Measurements from ENCODE around the gene TIGAR.

Gene TIGAR

DNA sequence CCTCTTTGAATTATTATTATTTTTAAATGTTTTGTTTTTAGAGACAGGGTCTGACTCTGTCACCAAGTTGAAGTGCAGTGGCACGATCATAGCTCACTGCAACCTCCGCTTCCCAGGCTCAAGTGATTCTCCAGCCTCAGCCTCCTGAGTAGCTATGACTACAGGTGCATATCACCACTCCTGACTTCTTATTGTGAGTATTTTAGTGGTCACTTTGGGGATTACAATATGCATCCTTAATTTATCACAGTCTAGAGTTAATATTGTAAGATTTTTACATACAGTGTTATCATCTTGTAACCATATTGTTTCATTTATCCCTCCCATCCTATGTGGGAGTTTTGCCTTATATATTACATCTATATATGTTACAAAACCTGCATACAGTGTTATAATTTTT is 45.1 kb downstream of the TIGAR start:
- no peak overlapping the region for H3K4me3 ChIP-seq (ENCODE audit: low read depth, low read length)
- in situ Hi-C loops (cut with HindIII; ENCODE audit: low sequenced_read_pairs), result no loop called here
- no peak for DNase-seq (ENCODE audit: low read depth, low spot score)
- no peak for TF ChIP-seq CTCF (IDR thresholded peaks at IDR 0.05; ENCODE audit: low read depth, low read length)

GRCh38 chr12:4369548-4369947 is 48.5 kb downstream of the TIGAR start:
- DNase-seq (ENCODE audit: low read depth, low spot score), result no peak
- no peak overlapping the region for H3K4me3 ChIP-seq (ENCODE audit: low read depth, low read length)
- in situ Hi-C loops (cut with HindIII; ENCODE audit: low sequenced_read_pairs), result no loop called here
- no peak for TF ChIP-seq CTCF (IDR thresholded peaks at IDR 0.05; ENCODE audit: low read depth, low read length)

DNA sequence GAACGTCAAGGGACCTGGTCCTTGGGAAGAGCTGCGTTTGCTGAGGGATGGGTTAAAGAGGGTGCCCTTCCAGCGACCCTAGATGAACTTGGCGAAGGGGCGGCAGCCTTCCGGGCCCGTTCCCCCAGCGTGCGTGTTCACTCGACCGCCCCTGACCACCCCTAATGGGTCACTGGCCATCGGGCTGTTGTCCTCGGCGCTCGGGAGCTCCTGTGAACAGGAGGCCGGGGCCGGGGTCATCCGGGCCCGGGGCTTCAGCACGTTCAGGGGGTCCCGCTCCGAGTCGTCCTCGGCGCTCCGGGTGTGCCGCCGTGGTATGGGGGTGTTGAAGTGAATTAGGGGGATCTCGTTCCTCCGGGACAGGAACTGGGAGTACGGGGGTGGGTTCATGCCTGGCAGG is 49.3 kb downstream of the TIGAR start:
- DNase-seq (ENCODE audit: low read depth, low spot score), result no peak
- H3K4me3 ChIP-seq (ENCODE audit: low read depth, low read length), result no peak overlapping the region
- in situ Hi-C loops (cut with HindIII; ENCODE audit: low sequenced_read_pairs), result no loop called here
- TF ChIP-seq CTCF (IDR thresholded peaks at IDR 0.05; ENCODE audit: low read depth, low read length), result no peak

DNA sequence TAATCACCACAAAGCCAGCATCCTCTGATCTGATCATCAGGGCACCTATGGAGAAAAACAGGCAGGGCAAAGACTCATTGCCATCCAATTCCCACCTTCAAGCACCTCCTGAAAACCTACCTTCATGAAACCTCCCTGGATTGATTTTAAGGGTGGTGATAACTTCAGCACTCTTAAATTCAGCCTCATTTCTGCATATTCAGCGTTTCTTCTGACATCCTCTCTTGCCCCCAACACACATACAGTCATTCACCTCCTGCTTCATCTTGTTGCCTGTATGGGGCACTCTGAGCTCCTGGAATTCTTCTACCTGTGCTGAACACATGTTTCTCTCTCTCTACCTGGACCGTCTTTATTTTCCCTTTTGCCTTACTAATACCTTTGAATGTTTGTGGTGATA is 51.6 kb downstream of the TIGAR start:
- DNase-seq (ENCODE audit: low read depth, low spot score), result no peak
- H3K4me3 ChIP-seq (ENCODE audit: low read depth, low read length), result no peak overlapping the region
- TF ChIP-seq CTCF (IDR thresholded peaks at IDR 0.05; ENCODE audit: low read depth, low read length), result no peak
- in situ Hi-C loops (cut with HindIII; ENCODE audit: low sequenced_read_pairs), result no loop called here

DNA sequence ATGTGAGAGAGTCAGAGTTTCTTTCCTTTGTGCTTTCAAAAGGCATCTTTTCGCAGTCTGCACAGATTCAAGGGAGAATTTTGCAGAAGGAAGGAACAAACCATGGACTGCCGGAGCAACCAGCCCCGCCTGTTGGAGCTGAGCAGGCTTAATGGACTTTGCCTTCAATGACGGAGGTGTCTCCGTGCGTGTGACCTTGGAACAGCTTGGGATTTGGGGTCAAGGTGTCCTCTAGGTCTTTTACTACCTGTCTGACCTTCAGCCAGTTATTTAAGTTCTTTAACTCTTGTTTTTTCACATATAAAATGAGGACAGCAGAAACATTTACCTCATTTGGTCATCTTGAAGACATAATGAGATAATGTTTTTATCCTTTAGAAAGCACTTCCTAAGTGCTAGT is 54.4 kb downstream of the TIGAR start:
- no peak overlapping the region for H3K4me3 ChIP-seq (ENCODE audit: low read depth, low read length)
- TF ChIP-seq CTCF (IDR thresholded peaks at IDR 0.05; ENCODE audit: low read depth, low read length), result no peak
- no peak for DNase-seq (ENCODE audit: low read depth, low spot score)
- in situ Hi-C loops (cut with HindIII; ENCODE audit: low sequenced_read_pairs), result no loop called here

DNA sequence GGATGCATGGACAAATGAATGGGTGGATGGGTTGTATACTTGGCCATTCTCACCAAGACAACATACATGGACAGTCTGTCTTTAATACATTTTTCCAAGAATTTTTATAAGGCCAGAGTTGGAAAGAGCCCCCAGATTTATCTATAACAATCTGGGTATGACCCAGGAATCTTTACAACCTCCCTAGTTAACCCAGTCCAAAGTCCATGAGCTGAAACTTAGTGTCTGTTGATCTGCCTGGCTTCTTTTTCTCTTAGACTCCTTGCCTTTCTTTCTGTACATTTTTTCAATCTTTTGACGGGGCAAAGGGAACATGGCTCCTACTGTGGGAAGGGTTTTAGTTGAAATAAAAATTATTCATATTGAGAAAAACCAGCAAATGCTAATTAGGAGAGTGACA is 57.8 kb downstream of the TIGAR start:
- in situ Hi-C loops (cut with HindIII; ENCODE audit: low sequenced_read_pairs), result no loop called here
- no peak for DNase-seq (ENCODE audit: low read depth, low spot score)
- no peak overlapping the region for H3K4me3 ChIP-seq (ENCODE audit: low read depth, low read length)
- no peak for TF ChIP-seq CTCF (IDR thresholded peaks at IDR 0.05; ENCODE audit: low read depth, low read length)

GRCh38 chr12:4379405-4379804 is 58.4 kb downstream of the TIGAR start, which contains the start of gene FGF23:
Gene FGF23, minus strand, starts transcription at chr12:4379712. Its CDS starts 130 bp downstream, at chr12:4379582.
- no peak within 1 kb of the TSS for H3K4me3 ChIP-seq (ENCODE audit: low read depth, low read length)
- peak; percentile 33 for DNase-seq (ENCODE audit: low read depth, low spot score)
- no peak for TF ChIP-seq CTCF (IDR thresholded peaks at IDR 0.05; ENCODE audit: low read depth, low read length)
- in situ Hi-C loops (cut with HindIII; ENCODE audit: low sequenced_read_pairs), result no loop called here

All from astrocyte of the spinal cord (primary cell).